Measurements from ENCODE around the gene DPP10. TPM values are rescaled to one million over a fixed set of nuclear protein-coding genes. Genes with fewer than 3 reads are reported as not detected.

DPP10 gene
- total and polyA plus RNA-seq, 9 donors, result 0.26 to 2.1 (median 0.83) TPM

GRCh38 chr2:114534116-114535084 lies 92.0 kb downstream of the DPP10 start:
- Histone ChIP-seq H3K9me3 (replicated peaks; ENCODE audit: control insufficient read depth, low read depth, low read length) (no peaks in the 10 kb centered on the region), H3K4me1 (ENCODE audit: control insufficient read depth, insufficient read depth, low read length) (peaks cover 2% of the 10 kb centered on the region), H3K27me3 (ENCODE audit: control insufficient read depth, insufficient read depth, low read length) (no peaks in the 10 kb centered on the region), H3K4me3 (ENCODE audit: low read length) (no peak overlapping the region), H3K36me3 (ENCODE audit: control insufficient read depth, insufficient read depth, low read length) (no peaks in the 10 kb centered on the region), H3K27ac (ENCODE audit: low read length) (peak overlapping the region; percentile 70)
- WGBS (ENCODE audit: insufficient coverage), result no CpG with 5 or more reads among the region's 3 CpGs
- peak; percentile 81 for DNase-seq

- WGBS (ENCODE audit: insufficient coverage), result 40% methylated on average over 1 of the region's 1 CpG
- Histone ChIP-seq H3K4me3 (ENCODE audit: low read length) (no peak overlapping the region), H3K9me3 (replicated peaks; ENCODE audit: control insufficient read depth, low read depth, low read length) (no peaks in the 10 kb centered on the region), H3K4me1 (ENCODE audit: control insufficient read depth, insufficient read depth, low read length) (peaks cover 2% of the 10 kb centered on the region), H3K27me3 (ENCODE audit: control insufficient read depth, insufficient read depth, low read length) (no peaks in the 10 kb centered on the region), H3K36me3 (ENCODE audit: control insufficient read depth, insufficient read depth, low read length) (no peaks in the 10 kb centered on the region), H3K27ac (ENCODE audit: low read length) (no peak overlapping the region)
- no peak for DNase-seq
Measured at GRCh38 chr2:114537777-114538176, 95.3 kb downstream of the DPP10 start.

- no peaks in the 10 kb centered on the region for H3K27me3 ChIP-seq (ENCODE audit: control insufficient read depth, insufficient read depth, low read length)
- WGBS (ENCODE audit: insufficient coverage), result no CpG with 5 or more reads among the region's 2 CpGs
- H3K4me1 ChIP-seq (ENCODE audit: control insufficient read depth, insufficient read depth, low read length), result no peaks in the 10 kb centered on the region
- H3K36me3 ChIP-seq (ENCODE audit: control insufficient read depth, insufficient read depth, low read length), result no peaks in the 10 kb centered on the region
- H3K9me3 ChIP-seq (replicated peaks; ENCODE audit: control insufficient read depth, low read depth, low read length), result no peaks in the 10 kb centered on the region
- no peak overlapping the region for H3K27ac ChIP-seq (ENCODE audit: low read length)
- H3K4me3 ChIP-seq (ENCODE audit: low read length), result no peak overlapping the region
- no peak for DNase-seq
Measured at GRCh38 chr2:114542695-114543094, 100.3 kb downstream of the DPP10 start.

- peak; percentile 95 for DNase-seq
- Histone ChIP-seq H3K4me3 (ENCODE audit: low read length) (no peak overlapping the region), H3K9me3 (replicated peaks; ENCODE audit: control insufficient read depth, low read depth, low read length) (no peaks in the 10 kb centered on the region), H3K36me3 (ENCODE audit: control insufficient read depth, insufficient read depth, low read length) (no peaks in the 10 kb centered on the region), H3K27me3 (ENCODE audit: control insufficient read depth, insufficient read depth, low read length) (no peaks in the 10 kb centered on the region), H3K27ac (ENCODE audit: low read length) (peak overlapping the region; percentile 4), H3K4me1 (ENCODE audit: control insufficient read depth, insufficient read depth, low read length) (no peaks in the 10 kb centered on the region)
- WGBS (ENCODE audit: insufficient coverage), result 20% methylated on average over 2 of the region's 7 CpGs
Measured at GRCh38 chr2:114543236-114543766, 100.9 kb downstream of the DPP10 start.

GRCh38 chr2:114545052-114545451 lies 102.6 kb downstream of the DPP10 start:
- no CpG with 5 or more reads among the region's 2 CpGs for WGBS (ENCODE audit: insufficient coverage)
- no peaks in the 10 kb centered on the region for H3K9me3 ChIP-seq (replicated peaks; ENCODE audit: control insufficient read depth, low read depth, low read length)
- no peaks in the 10 kb centered on the region for H3K27me3 ChIP-seq (ENCODE audit: control insufficient read depth, insufficient read depth, low read length)
- no peaks in the 10 kb centered on the region for H3K36me3 ChIP-seq (ENCODE audit: control insufficient read depth, insufficient read depth, low read length)
- H3K4me3 ChIP-seq (ENCODE audit: low read length), result no peak overlapping the region
- no peaks in the 10 kb centered on the region for H3K4me1 ChIP-seq (ENCODE audit: control insufficient read depth, insufficient read depth, low read length)
- no peak for DNase-seq
- no peak overlapping the region for H3K27ac ChIP-seq (ENCODE audit: low read length)

- Histone ChIP-seq H3K27me3 (ENCODE audit: control insufficient read depth, insufficient read depth, low read length) (no peaks in the 10 kb centered on the region), H3K27ac (ENCODE audit: low read length) (no peak overlapping the region), H3K9me3 (replicated peaks; ENCODE audit: control insufficient read depth, low read depth, low read length) (no peaks in the 10 kb centered on the region), H3K36me3 (ENCODE audit: control insufficient read depth, insufficient read depth, low read length) (no peaks in the 10 kb centered on the region), H3K4me3 (ENCODE audit: low read length) (no peak overlapping the region), H3K4me1 (ENCODE audit: control insufficient read depth, insufficient read depth, low read length) (no peaks in the 10 kb centered on the region)
- no CpG with 5 or more reads among the region's 3 CpGs for WGBS (ENCODE audit: insufficient coverage)
- no peak for DNase-seq
Measured at GRCh38 chr2:114546531-114546930, 104.1 kb downstream of the DPP10 start.

GRCh38 chr2:114548151-114548550 lies 105.7 kb downstream of the DPP10 start:
- no peak overlapping the region for H3K27ac ChIP-seq (ENCODE audit: low read length)
- no peak for DNase-seq
- H3K4me1 ChIP-seq (ENCODE audit: control insufficient read depth, insufficient read depth, low read length), result no peaks in the 10 kb centered on the region
- no peaks in the 10 kb centered on the region for H3K27me3 ChIP-seq (ENCODE audit: control insufficient read depth, insufficient read depth, low read length)
- H3K36me3 ChIP-seq (ENCODE audit: control insufficient read depth, insufficient read depth, low read length), result no peaks in the 10 kb centered on the region
- WGBS (ENCODE audit: insufficient coverage), result no CpG with 5 or more reads among the region's 6 CpGs
- no peaks in the 10 kb centered on the region for H3K9me3 ChIP-seq (replicated peaks; ENCODE audit: control insufficient read depth, low read depth, low read length)
- H3K4me3 ChIP-seq (ENCODE audit: low read length), result no peak overlapping the region

GRCh38 chr2:114550364-114550763 lies 107.9 kb downstream of the DPP10 start:
- H3K27ac ChIP-seq (ENCODE audit: low read length), result no peak overlapping the region
- H3K27me3 ChIP-seq (ENCODE audit: control insufficient read depth, insufficient read depth, low read length), result no peaks in the 10 kb centered on the region
- no peaks in the 10 kb centered on the region for H3K4me1 ChIP-seq (ENCODE audit: control insufficient read depth, insufficient read depth, low read length)
- WGBS (ENCODE audit: insufficient coverage), result 82% methylated on average over 2 of the region's 2 CpGs
- no peaks in the 10 kb centered on the region for H3K36me3 ChIP-seq (ENCODE audit: control insufficient read depth, insufficient read depth, low read length)
- H3K4me3 ChIP-seq (ENCODE audit: low read length), result no peak overlapping the region
- DNase-seq, result no peak
- no peaks in the 10 kb centered on the region for H3K9me3 ChIP-seq (replicated peaks; ENCODE audit: control insufficient read depth, low read depth, low read length)

GRCh38 chr2:114550895-114551793 lies 108.7 kb downstream of the DPP10 start:
- no peak overlapping the region for H3K27ac ChIP-seq (ENCODE audit: low read length)
- DNase-seq, result peak; percentile 81
- WGBS (ENCODE audit: insufficient coverage), result 14% methylated on average over 1 of the region's 5 CpGs
- H3K4me1 ChIP-seq (ENCODE audit: control insufficient read depth, insufficient read depth, low read length), result no peaks in the 10 kb centered on the region
- no peaks in the 10 kb centered on the region for H3K36me3 ChIP-seq (ENCODE audit: control insufficient read depth, insufficient read depth, low read length)
- no peaks in the 10 kb centered on the region for H3K27me3 ChIP-seq (ENCODE audit: control insufficient read depth, insufficient read depth, low read length)
- H3K4me3 ChIP-seq (ENCODE audit: low read length), result no peak overlapping the region
- H3K9me3 ChIP-seq (replicated peaks; ENCODE audit: control insufficient read depth, low read depth, low read length), result no peaks in the 10 kb centered on the region

- WGBS (ENCODE audit: insufficient coverage), result no CpG with 5 or more reads among the region's 5 CpGs
- no peak for DNase-seq
- Histone ChIP-seq H3K4me1 (ENCODE audit: control insufficient read depth, insufficient read depth, low read length) (no peaks in the 10 kb centered on the region), H3K27me3 (ENCODE audit: control insufficient read depth, insufficient read depth, low read length) (no peaks in the 10 kb centered on the region), H3K4me3 (ENCODE audit: low read length) (no peak overlapping the region), H3K27ac (ENCODE audit: low read length) (no peak overlapping the region), H3K36me3 (ENCODE audit: control insufficient read depth, insufficient read depth, low read length) (no peaks in the 10 kb centered on the region), H3K9me3 (replicated peaks; ENCODE audit: control insufficient read depth, low read depth, low read length) (no peaks in the 10 kb centered on the region)
Measured at GRCh38 chr2:114553027-114553426, 110.6 kb downstream of the DPP10 start.

All from muscle of leg (tissue), 11 donors.